Neural progenitor cell (in vitro differentiated cells): ENCODE results near the gene TMEM106A.
"Not testable (repeated sequence)": the region's sequence is repeated elsewhere in the genome, so short reads cannot be mapped to it uniquely, and the experiment has no call there.

ENCODE experiments used
- CTCF ChIP-seq: fragments of 200-600 bp; sonication (generic); IDR thresholded peaks from 2 replicates; pipeline ENCODE4 v1.5.1; 2017; ENCODE audit warnings: antibody characterized with exemption, mild to moderate bottlenecking
- EZH2 ChIP-seq: fragments of 200-600 bp; sonication (generic); IDR thresholded peaks from 2 replicates; pipeline ENCODE4 v1.6.1; 2017; ENCODE audit warnings: antibody characterized with exemption, mild to moderate bottlenecking, moderate library complexity
- EZH2phosphoT487 ChIP-seq: fragments of 200-600 bp; sonication (generic); IDR thresholded peaks from 2 replicates; pipeline ENCODE4 v1.6.1; 2017; ENCODE audit warnings: antibody characterized with exemption

DNA sequence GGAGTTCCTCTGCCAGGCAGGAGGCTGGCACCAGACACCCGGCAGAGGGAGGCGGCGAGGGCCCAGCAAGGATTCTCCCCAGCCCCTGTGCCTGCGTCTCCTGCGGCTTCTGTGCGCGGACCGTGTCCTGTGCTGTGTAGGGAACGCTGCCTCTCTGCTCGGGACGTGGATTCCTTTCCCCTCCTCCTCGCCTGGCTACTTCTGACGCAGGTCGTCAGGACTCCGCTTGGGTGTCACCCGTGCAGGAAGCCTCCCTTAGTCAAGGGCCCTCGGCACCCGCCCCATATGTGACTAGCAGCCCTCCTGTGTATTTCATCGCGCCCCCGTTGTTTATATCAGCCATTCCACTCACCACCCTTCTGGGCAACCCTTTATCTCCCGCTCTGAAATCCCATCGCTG lies 34.8 kb downstream of the TMEM106A start:
- TF ChIP-seq CTCF, EZH2phosphoT487, EZH2: not testable (repeated sequence)
